Germinal center (tissue), 1 donor: ENCODE results near the gene CINP.
"Not testable (repeated sequence)": the region's sequence is repeated elsewhere in the genome, so short reads cannot be mapped to it uniquely, and the experiment has no call there.

Experiments used
- DNase-seq: peaks from one replicate; pipeline ENCODE4 v3.0.0; 2012; ENCODE audit warnings: mixed read lengths, low spot score

The CINP gene

GRCh38 chr14:102320033-102320660 is 42.5 kb downstream of the CINP start:
- DNase-seq: peak; percentile 60

DNA sequence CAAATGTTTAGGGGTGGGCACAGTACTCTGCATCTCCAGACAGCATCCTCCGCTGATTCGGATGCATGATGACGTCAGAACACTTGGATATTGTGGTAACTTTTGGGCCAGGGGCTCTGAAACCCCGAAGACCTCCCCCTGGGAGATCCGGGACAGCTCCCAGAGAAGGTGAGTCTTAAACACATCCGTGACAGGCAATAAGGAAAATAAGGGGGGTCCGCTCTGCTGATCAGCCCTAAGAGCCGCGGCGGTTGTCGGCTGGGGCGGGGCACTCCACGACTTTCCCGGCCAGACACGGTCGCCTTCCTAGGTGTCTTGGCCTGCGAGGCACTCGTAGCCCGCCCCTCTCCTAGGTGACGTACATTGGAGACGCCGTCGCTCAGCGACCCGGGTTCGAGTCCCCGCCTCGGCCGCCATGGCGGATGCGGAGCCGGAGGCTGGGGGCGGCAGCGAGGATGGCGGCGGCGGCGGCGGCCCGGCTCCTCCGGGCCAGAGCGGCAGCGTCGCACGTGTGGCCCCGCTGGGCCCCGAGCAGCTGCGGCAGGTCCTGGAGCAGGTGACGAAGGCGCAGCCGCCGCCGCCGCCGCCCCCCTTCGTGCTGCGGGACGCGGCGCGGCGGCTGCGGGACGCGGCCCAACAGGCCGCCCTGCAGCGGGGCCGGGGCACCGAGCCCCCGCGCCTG is 43.2 kb downstream of the CINP start, which contains the start of gene ZNF839:
ZNF839 (plus strand) TSS at position 396 of the 682 bp plus-strand sequence; CDS start at position 416, 20 bp downstream.
- DNase-seq: peak; percentile 87

DNA sequence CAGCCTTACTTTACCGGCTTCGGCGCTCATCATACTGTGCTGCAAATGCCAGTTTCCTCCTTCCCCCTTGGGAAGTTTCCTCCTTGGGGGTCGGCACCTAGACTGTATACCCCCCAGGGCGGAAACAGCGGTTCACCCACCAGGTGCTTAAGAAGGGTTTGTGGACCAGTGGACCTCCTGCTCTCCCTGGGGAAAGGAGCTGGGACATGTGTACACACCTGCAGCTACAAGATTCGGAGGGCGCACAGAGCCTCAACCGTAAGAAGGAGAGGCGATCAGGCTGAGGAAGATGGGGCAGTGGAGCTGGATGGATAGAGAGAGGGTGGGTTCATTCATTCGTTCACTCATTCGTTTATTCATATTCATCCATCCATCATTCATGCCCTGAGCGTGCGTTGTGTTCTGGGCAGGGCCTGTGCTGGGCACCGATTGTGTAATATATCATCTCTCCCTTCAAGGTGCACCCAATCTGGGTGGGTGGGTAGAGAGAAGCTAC is 43.9 kb downstream of the CINP start:
- no peak for DNase-seq

- no peak for DNase-seq
Observed at GRCh38 chr14:102317564-102318248, 45.0 kb downstream of the CINP start.

DNA sequence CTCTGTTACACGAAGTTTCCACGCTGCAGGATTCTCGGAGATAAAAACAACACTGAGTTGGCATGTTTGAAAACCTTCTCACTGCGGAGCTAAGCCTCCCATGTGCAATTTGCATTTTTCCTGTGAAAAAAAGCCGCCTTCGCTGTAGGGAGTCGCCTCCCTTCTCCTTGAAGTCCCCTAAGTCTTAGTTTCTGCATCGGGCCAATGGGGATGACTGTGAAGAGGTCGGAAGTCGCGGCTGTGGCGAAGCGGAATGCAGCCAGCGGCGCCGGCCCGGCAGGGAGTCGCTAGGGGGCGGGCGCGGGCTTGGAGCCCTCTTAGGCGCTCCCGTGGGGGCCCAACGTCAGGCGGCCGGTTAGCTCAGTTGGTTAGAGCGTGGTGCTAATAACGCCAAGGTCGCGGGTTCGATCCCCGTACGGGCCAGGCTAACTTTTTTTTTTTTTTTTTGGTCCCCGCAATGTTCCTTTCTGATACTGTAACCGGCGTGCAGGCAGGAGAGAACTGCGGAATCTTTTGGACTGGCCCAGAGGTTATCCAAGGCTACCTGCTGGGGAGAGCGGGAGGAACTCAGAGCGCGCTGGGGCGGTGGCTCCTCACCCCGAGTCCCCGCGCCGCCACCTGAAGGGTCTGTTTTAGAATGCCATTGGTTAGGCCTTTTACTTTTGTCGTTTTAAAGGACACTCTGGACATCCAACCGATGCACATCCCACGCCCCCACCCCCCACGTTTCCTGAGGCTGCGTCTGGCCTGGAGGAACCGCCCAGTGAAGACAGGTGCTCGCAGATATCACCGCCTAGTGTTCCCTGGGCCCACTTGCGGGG is 45.7 kb downstream of the CINP start:
- DNase-seq: peak; percentile 92

GRCh38 chr14:102316338-102316742 is 46.4 kb downstream of the CINP start:
- no peak for DNase-seq

DNA sequence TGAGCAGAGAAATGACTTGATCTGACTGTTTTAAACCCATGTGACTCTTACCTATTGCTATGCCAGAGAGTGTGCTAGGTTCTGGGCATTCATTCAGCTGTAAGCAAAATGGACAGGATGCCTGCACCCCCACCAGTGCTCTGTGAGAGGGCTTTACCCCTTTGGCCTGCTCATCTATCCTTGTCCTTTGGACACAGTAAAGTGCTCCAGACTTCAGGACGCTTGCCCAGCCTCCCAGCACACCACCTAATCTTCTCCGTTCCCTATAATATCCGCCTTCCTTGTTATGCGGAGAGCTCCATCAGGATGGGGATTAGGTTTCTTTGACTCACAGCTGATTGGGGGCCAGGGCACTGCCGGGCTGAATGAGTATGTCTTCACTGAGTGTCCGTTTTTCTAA is 47.6 kb downstream of the CINP start:
- no peak for DNase-seq

DNA sequence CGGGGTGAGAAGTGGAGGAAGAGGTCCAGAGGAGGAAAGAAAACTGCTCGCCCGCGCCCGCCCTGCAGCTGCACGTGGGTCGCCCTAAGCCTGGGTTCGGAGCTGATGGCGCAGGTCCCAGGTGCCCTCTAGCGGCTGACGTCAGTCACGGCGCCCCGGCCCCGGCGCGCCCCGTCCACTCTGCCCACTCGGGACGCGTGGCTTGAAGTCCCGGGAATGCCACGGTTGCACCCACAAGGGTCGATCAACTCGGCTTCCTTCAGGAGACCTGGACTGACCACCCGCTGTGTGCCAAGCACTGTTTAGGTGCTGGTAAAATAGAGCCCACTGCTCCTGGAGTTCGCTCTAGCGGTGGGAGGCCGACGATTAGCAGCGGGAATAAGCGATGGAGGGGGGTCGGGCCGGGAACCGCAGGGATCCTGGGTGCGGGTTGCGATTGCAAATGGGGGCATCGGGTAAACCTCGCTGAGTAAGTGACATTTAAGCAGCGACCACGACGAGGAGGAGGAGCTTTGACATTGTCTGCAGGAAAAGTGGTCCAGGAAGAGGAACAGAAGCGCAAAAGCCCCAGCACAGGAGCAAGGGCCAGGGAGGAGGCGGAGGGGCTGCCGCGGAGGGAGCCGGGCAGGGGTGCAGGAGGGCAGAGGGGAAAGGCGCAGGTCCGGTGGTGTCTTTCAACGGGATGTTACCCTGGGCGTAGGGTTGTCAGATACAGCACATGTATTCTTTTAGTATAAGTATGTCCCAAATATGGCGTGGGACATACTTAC is 48.3 kb downstream of the CINP start:
- peak; percentile 87 for DNase-seq

- DNase-seq: peak; percentile 98
Observed at GRCh38 chr14:102304611-102305506, 57.8 kb downstream of the CINP start, which contains the start of gene MOK. Gene MOK (minus strand): TSS chr14:102305164. CDS start chr14:102304968, 196 bp downstream.

DNA sequence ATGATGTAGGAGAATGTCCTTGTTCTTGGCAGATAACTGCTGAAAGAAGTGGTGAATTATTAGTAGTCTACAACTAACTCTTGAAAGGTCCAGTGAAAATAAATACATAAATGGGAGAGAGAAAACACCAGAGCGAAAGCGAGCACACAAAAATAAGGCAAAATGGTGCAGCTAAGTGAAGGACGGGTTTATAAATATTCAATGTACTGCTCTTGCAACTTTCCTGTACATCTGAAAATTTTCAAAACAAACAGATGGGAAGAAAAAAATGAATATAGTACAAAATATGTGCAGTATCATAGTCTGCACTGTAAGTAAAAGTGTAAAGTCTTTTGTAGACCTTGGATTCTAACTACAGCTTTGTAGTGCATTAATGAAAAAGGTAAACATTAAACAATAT is 59.0 kb downstream of the CINP start:
- no peak for DNase-seq

DNA sequence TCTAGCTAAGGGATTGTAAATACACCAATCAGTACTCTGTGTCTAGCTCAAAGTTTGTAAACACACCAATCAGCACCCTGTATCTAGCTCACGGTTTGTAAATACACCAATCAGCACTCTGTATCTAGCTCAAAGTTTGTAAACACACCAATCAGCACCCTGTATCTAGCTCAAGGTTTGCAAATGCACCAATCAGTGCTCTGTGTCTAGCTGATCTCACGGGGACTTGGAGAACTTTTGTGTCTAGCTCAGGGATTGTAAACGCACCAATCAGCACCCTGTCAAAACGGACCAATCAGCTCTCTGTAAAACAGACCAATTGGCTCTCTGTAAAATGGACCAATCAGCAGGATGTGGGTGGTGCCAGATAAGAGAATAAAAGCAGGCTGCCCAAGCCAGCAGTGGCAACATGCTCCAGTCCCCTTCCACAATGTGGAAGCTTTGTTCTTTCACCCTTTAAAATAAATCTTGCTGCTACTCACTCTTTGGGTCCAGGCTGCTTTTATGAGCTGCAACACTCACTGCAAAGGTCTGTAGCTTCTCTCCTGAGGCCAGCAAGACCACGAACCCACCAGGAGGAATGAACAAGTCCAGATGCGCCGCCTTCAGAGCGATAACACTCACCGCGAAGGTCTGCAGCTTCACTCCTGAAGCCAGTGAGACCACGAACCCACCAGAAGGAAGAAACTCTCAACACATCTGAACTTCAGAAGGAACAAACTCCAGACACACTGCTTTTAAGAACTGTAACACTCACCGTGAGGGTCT is 64.2 kb downstream of the CINP start:
- DNase-seq: not testable (repeated sequence)
